Dendritic cell treated with granulocyte-macrophage colony-stimulating factor and Interleukin-4, amounts not matched to agents 40 ng/mL and 50 ng/mL, for 4 days (primary cell): ENCODE data around the gene S100PBP.

Source experiments
- H3K27ac Mint-ChIP-seq: one replicate; pipeline ENCODE4 v1.8.0; 2022; ENCODE audit warnings: mild to moderate bottlenecking, mixed read lengths
- H3K27me3 Mint-ChIP-seq: one replicate; pipeline ENCODE4 v1.8.0; 2022; ENCODE audit warnings: mild to moderate bottlenecking, mixed read lengths
- H3K36me3 Mint-ChIP-seq: one replicate; pipeline ENCODE4 v1.8.0; 2022; ENCODE audit warnings: low read depth, mixed read lengths
- H3K4me1 Mint-ChIP-seq: one replicate; pipeline ENCODE4 v1.8.0; 2022; ENCODE audit warnings: low read depth, mixed read lengths
- H3K4me3 Mint-ChIP-seq: one replicate; pipeline ENCODE4 v1.8.0; 2022; ENCODE audit warnings: mild to moderate bottlenecking, moderate library complexity, mixed read lengths
- H3K9me3 Mint-ChIP-seq: one replicate; pipeline ENCODE4 v1.8.0; 2022; ENCODE audit warnings: mixed read lengths
- intact Hi-C: fragments of 100-400 bp; cut with micrococcal nuclease; formaldehyde crosslinking; loops from one replicate; pipeline ENCODE4 v1.15.0; 2022

S100PBP gene

DNA sequence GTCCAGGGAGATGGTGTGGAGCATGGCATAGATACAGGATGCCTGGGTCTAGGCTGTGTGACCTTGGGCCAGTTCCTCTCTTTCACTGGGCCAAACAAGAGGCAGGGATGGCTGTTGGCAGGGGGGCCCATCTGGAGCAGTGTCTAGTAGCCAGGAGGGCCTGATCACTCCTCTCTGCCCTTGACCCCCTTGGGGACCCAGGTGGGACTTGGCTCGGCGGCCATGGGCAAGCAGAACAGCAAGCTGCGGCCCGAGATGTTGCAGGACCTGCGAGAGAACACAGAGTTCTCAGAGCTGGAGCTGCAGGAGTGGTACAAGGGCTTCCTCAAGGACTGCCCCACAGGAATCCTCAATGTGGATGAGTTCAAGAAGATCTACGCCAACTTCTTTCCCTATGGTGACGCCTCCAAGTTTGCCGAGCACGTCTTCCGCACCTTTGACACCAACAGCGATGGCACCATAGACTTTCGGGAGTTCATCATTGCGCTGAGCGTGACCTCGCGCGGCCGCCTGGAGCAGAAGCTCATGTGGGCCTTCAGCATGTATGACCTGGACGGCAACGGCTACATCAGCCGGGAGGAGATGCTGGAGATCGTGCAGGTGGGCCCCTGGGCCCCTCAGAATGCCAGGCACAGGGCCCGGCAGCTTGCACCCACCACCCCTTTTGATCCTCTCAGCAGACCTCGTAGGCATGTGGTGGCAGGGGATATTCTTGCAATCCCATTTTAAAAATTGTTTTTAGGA lies 71.4 kb downstream of the S100PBP start:
- no peak overlapping the region for H3K4me3 Mint-ChIP-seq
- H3K27me3 Mint-ChIP-seq = peaks cover 91% of the 10 kb centered on the region
- intact Hi-C loops = no loop called here
- no peaks in the 10 kb centered on the region for H3K9me3 Mint-ChIP-seq
- H3K27ac Mint-ChIP-seq = no peak overlapping the region
- H3K36me3 Mint-ChIP-seq = no peaks in the 10 kb centered on the region
- peaks cover 23% of the 10 kb centered on the region for H3K4me1 Mint-ChIP-seq

DNA sequence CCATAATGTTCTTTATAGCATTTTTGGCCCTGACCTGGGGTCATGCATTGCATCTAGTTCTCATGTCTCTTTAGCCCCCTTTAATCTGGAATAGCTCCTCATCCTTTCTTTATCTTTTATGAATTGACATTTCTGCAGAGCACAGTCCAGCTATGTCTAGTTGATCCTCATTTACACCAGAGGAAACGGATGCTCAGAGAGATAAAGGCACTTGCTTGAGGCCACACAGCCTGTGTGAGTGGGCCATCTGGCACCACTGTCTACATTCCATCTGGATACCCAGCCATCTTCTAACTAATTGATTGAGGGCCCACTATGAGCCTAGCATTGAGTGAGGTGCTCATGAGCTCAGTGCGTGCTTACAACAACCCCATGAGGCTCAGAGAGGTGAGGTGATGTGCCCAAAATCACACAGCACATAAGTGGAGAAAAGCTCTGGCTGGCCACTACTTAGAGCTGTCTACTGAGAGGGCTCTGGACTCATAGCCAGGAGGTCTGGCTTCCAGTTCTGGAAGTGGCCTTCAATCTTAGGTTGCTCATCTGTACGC lies 72.4 kb downstream of the S100PBP start:
- Mint-ChIP-seq H3K27ac (no peak overlapping the region), H3K27me3 (peaks cover 91% of the 10 kb centered on the region), H3K9me3 (no peaks in the 10 kb centered on the region), H3K4me1 (peaks cover 23% of the 10 kb centered on the region), H3K36me3 (no peaks in the 10 kb centered on the region), H3K4me3 (no peak overlapping the region)
- intact Hi-C loops = no loop called here

DNA sequence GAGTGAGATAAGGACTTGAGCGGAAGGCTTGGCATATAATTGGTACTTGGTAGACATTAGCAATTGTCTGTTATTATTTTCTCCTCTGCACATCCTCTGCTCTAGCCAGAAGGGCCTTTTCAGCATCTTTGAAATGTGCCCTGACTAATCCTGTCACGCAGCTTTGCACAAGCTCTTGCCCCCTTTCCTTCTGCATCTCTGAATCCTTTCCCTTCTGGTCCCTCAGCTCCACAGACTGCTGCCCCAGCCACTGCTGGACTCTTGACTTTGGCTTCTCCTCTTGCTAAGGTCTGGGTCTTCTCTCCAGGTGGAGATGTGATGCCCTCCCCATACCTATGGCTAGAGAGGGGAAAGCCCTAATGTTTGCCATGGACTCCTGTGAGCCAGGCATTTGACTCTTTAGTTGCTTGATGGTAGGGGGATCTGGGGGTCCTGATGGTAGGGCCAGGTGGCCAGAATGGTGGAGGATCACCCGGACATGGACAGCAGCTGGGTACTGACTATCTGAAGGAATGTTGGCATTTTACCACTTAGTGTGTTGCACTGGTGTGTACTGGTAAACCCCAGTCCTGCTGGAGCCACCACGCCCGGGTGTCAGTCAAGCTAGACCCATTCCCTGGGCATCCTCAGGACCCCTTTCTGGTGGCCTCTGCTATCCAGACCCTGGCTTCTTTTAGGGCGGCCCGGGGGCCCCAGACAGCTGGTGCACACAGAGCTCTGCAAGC lies 73.2 kb downstream of the S100PBP start:
- H3K4me3 Mint-ChIP-seq = no peak overlapping the region
- H3K27me3 Mint-ChIP-seq = peaks cover 90% of the 10 kb centered on the region
- no peaks in the 10 kb centered on the region for H3K36me3 Mint-ChIP-seq
- H3K9me3 Mint-ChIP-seq = no peaks in the 10 kb centered on the region
- peaks cover 20% of the 10 kb centered on the region for H3K4me1 Mint-ChIP-seq
- intact Hi-C loops = no loop called here
- no peak overlapping the region for H3K27ac Mint-ChIP-seq

DNA sequence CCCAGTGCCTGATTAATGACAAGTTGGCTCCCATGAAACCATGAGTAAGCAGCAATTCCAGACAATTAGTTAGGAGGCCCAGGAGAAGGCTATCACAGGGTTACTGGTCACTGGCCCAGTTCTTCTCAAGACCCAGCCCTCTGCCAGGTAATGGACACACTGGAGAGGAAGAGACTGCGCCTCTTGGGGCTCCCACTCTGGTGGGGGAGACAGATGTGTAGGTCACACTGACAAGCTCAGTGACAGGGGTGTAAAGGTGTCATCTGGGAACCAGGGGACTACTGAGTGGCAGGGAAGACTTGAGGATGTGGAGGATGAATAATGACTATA lies 73.8 kb downstream of the S100PBP start:
- Mint-ChIP-seq H3K4me1 (peaks cover 16% of the 10 kb centered on the region), H3K9me3 (no peaks in the 10 kb centered on the region), H3K4me3 (no peak overlapping the region), H3K27ac (no peak overlapping the region), H3K36me3 (no peaks in the 10 kb centered on the region), H3K27me3 (peaks cover 92% of the 10 kb centered on the region)
- intact Hi-C loops = no loop called here

DNA sequence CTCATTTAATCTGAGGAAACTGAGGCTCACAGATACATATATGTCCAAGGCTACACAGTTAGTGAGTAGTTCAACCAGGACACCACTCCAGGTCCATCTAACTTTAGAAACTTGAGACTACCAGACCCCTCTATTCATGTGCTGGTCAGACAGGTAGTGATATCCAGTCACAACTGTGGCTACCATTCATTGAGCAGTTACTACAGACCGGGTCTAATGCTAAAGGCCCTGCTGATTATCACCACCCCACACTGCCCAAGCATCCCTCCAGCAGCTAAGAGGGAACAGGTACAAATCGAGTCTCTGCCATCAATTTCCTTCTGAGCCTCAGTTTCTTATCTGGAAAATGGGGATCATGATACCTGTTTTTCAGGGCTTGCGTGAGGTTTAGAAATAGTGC lies 74.2 kb downstream of the S100PBP start:
- H3K27me3 Mint-ChIP-seq = peaks cover 94% of the 10 kb centered on the region
- no peaks in the 10 kb centered on the region for H3K9me3 Mint-ChIP-seq
- no peak overlapping the region for H3K4me3 Mint-ChIP-seq
- H3K36me3 Mint-ChIP-seq = no peaks in the 10 kb centered on the region
- H3K4me1 Mint-ChIP-seq = peaks cover 16% of the 10 kb centered on the region
- no peak overlapping the region for H3K27ac Mint-ChIP-seq
- intact Hi-C loops = no loop called here

DNA sequence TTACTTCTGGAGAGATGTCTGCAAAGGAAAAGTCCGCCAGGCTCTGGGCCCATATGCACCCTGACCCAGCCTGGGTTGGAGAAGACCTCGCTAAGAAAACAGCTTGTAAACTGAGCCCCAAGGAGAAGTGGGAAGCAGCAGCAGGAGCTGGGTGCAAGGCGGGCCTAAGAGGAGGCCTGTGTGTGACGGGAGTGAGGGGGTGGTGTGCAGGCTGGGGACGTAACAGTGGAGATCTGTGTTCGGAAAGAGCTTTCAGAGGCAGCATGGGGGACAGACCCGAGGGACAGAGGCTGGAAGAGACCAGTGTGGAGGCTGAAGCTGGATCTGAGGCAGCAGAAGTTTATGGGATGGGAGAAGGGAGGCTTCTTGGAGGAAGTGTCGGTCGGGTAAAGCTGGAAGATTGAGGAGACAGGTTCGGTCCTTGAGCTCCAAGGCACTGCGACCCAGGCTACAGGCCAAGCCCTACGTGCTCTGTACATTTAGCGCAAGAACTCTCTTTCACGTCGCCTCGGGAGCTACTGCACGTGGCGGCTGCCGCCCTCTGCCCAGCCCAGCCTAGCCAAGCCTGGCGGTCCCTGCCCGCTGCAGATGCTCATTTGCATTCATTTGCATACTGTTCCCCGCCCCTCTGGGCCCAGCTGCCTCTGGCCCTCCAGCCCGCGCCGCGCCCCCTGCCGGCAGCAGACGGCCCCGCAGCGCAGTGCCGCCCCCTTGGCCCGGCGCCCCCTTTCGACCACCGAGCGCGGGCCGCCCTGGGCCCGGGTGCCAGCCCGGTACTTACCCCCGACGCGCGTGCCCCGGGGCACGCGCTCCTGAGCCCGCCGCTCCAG lies 75.1 kb downstream of the S100PBP start:
- H3K27me3 Mint-ChIP-seq = peaks cover 93% of the 10 kb centered on the region
- H3K27ac Mint-ChIP-seq = no peak overlapping the region
- H3K4me3 Mint-ChIP-seq = no peak overlapping the region
- H3K36me3 Mint-ChIP-seq = no peaks in the 10 kb centered on the region
- intact Hi-C loops = no loop called here
- peaks cover 16% of the 10 kb centered on the region for H3K4me1 Mint-ChIP-seq
- H3K9me3 Mint-ChIP-seq = no peaks in the 10 kb centered on the region

DNA sequence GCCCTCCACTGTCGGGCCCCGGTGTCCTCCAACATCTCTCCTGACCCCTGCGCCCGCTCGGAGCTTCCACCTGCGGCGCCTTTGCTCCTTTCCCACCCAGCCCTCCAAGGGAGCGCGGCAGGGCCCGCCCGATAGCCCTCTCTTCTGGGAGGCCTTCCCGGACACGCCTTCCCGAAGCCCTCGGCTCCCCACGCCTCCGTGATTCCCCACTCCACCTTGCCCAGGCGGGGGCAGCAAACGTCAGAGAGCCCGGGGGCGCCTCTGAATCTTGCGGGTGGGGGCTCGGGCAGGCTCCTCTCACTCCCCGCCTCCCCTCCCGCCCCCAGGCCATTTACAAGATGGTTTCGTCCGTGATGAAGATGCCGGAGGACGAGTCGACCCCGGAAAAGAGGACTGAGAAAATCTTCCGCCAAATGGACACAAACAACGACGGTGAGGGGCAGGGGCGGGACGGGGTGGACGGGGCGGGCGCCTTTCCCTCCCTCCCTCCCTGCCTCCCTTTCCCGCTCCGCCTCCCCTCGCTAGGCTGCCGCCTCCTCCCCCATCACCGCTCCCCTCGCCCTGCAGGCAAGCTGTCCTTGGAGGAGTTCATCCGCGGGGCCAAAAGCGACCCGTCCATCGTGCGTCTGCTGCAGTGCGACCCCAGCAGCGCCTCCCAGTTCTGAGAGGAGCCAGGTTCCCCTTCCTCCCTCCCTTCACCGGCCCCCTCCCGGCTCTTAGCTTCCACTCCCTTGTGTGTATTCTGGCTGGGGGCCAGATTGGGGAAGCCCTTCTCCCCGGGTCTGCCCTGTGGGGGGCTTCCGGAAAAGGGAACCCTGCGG lies 76.0 kb downstream of the S100PBP start:
- H3K36me3 Mint-ChIP-seq = no peaks in the 10 kb centered on the region
- no peaks in the 10 kb centered on the region for H3K9me3 Mint-ChIP-seq
- peak overlapping the region; percentile 68 for H3K4me3 Mint-ChIP-seq
- H3K27me3 Mint-ChIP-seq = peaks cover 92% of the 10 kb centered on the region
- intact Hi-C loops = no loop called here
- H3K4me1 Mint-ChIP-seq = peaks cover 16% of the 10 kb centered on the region
- no peak overlapping the region for H3K27ac Mint-ChIP-seq

DNA sequence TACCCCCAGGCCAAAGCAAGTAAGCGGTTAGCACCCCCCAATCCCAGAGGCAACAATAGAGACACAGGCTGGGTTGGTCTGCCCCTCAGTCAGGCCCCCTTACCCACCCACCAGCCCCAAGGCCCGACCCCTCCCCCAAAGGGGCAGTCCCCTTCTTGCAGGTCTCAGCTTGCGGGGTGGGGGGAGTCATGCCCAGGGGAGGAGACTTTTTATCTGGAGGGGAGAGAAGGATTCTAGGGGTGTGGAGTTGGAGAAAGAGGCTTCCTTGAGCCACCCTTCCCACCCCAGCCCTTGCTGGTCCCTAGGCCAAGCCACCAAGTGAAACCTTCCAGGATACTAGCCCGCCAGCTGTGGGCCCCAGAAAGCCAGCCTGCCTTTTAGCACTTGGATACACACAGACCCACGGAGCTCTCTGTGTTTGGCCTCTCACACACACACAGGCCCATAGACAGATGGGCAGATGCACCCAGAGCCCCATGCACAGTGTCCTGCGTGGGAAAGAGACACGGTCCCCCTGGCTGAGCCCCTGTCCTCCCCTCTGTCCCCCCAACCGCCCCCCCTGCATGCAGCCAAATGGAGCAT lies 76.7 kb downstream of the S100PBP start:
- Mint-ChIP-seq H3K27me3 (peaks cover 92% of the 10 kb centered on the region), H3K36me3 (no peaks in the 10 kb centered on the region), H3K9me3 (no peaks in the 10 kb centered on the region), H3K4me1 (peaks cover 16% of the 10 kb centered on the region), H3K4me3 (no peak overlapping the region), H3K27ac (no peak overlapping the region)
- intact Hi-C loops = no loop called here

DNA sequence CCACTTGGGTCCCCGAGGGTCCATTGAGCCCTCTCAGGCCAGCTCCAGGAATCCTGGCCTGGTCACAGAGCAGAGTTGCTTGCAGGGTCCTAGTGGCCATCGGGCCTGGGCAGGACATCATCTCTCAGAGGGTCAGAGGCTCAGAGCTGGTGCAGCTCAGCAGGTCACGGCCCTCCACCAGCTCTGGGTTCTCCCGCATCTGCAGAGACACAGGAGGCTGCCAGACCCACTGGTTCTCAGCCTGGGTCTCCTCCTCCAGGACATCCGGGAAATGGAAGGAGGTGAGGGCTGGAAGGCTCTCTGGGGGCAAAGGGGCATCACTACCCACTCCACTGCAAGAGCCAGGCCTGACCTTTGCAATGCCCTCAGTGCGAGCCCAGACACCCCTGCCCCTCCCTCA lies 77.2 kb downstream of the S100PBP start:
- Mint-ChIP-seq H3K36me3 (no peaks in the 10 kb centered on the region), H3K9me3 (no peaks in the 10 kb centered on the region), H3K4me3 (no peak overlapping the region), H3K27me3 (peaks cover 93% of the 10 kb centered on the region), H3K27ac (no peak overlapping the region), H3K4me1 (peaks cover 16% of the 10 kb centered on the region)
- intact Hi-C loops = no loop called here

DNA sequence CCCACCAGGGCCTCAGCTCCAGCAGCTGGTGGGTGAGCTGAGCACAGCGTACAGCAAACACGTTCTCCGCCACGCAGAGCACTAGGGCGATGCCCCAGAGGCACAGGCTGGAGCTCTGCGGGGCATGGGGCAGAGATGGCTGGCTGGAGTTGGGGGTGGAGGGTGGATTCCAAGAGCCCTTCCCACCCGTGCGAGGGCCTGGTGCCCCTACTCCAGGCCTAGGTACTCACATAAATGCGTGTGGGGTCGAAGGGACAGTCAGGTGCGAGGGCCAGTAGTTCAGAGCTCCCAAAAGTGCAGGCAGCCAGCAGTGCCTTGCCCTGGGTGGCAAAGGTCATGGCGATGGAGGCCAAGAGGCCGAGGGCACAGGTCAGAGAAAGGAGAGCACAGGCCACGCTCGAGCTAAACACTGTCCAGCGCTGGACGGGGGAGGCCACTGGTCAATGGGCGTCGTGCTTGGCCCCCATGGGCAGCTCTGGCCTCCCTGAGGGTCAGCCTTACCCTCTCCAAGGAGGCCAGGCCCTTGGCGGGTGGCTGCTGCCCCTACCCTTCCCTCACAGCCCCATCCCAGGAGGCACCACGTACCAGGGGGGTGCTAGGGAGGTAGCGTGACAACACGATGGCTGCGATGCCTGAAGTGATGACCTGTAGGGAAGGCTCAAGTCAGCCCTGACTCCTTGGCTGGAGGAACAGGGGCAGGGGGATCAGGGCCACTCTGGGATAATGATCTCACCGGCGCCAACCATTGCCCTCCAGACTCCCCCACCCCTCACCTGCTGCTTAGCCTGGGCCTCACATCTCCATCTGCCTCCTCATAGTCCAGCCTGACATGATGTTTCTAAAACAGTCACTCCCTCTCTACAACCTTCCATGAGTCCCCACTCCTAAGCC lies 78.1 kb downstream of the S100PBP start:
- Mint-ChIP-seq H3K27ac (no peak overlapping the region), H3K9me3 (no peaks in the 10 kb centered on the region), H3K27me3 (peaks cover 93% of the 10 kb centered on the region), H3K36me3 (no peaks in the 10 kb centered on the region), H3K4me1 (peaks cover 16% of the 10 kb centered on the region), H3K4me3 (no peak overlapping the region)
- intact Hi-C loops = no loop called here

DNA sequence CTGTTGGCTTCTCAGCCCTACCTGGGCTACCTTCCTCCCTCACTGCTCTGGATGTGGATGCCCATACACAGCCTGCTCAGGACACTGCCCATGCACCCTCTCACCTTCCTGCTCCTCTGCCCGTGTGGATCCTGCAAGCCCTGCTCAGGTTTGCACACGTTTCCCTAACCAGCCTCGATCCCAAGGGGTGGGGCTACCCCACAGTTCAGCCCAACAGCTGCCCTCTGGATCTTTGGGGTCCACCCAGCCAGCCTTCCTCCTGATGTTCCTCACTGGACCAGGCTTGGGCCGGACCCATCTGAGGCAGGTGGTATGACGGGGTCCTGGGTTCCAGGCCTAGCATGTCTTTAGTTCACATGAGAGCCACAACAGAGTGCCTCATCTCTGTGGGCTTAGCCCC lies 79.0 kb downstream of the S100PBP start:
- Mint-ChIP-seq H3K4me3 (no peak overlapping the region), H3K36me3 (no peaks in the 10 kb centered on the region), H3K27ac (no peak overlapping the region), H3K27me3 (peaks cover 89% of the 10 kb centered on the region), H3K4me1 (peaks cover 16% of the 10 kb centered on the region), H3K9me3 (no peaks in the 10 kb centered on the region)
- intact Hi-C loops = no loop called here
